ENCODE results near the gene ITPK1.

Gene ITPK1

DNA sequence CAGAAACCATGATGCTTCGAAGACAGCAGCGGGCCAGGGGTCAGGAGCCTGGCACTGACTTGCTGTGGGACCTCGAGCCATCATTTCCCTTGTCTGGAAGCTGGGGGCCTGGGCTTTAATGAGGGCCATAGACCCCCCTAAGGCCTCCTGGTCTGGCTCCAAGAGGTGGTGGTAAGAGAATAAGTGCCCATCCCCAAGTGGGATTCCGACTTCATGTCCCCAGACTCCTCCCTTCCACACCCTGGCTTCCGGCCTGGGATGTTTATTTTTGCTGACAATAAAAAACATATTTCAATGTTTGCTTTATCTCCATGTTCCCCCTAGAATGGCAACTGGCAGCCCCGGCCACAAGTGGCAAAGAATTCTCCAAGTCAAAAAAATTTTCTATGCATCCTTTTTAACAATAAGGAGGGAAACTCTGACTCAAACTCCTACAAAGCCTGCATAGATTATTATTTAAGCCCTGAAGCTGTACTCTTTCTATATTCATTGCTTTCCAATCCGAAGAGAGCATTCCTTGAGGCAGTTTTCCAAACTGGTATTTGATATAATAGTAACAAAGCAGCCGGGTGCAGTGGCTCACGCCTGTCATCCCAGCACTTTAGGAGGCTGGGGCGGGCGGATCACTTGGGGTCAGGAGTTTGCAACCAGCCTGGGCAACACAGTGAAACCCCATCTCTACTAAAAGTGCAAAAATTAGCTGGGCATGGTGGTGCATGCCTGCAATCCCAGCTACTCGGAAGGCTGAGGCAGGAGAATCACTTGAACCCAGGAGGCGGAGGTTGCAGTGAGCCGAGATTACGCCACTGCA lies 84.0 kb downstream of the ITPK1 start:
- Histone ChIP-seq H3K9ac (ENCODE audit: low read length) (no peak overlapping the region), H3K36me3 (ENCODE audit: control insufficient read depth, insufficient read depth, low read length) (no peaks in the 10 kb centered on the region), H3K4me1 (ENCODE audit: control insufficient read depth, insufficient read depth, low read length) (peaks cover 41% of the 10 kb centered on the region)

DNA sequence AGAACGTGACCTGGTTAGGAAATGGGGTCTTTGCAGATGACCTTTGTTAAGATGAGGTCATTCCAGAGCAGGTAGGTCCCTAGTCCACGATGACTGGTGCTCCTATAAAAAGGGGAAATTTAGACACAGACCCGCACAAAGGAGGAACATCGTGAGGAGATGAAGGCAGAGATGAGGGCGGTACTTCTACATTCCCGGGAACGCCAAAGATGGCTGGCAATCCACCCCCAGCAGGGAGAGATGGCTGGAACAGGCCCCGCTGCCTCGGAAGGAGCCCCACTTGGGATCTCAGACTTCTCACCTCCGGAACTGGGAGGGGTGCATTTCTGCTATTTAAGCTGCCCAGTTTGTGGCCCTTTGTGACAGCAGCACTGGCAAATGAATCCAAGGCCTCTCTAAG lies 85.0 kb downstream of the ITPK1 start:
- H3K4me1 ChIP-seq (ENCODE audit: control insufficient read depth, insufficient read depth, low read length), result peaks cover 32% of the 10 kb centered on the region
- H3K4me3 ChIP-seq (ENCODE audit: low read length), result no peak overlapping the region
- H3K27me3 ChIP-seq (ENCODE audit: control insufficient read depth, insufficient read depth, low read length), result no peaks in the 10 kb centered on the region

More for the DNA sequence above, 84.0 kb downstream of the ITPK1 start:
- Histone ChIP-seq H3K4me3 (ENCODE audit: low read length) (no peak overlapping the region), H3K9me3 (ENCODE audit: control insufficient read depth, low read length) (no peaks in the 10 kb centered on the region), H3K27me3 (ENCODE audit: control insufficient read depth, insufficient read depth, low read length) (no peaks in the 10 kb centered on the region)

GRCh38 chr14:93029911-93030508 lies 85.7 kb downstream of the ITPK1 start:
- peaks cover 32% of the 10 kb centered on the region for H3K4me1 ChIP-seq (ENCODE audit: control insufficient read depth, insufficient read depth, low read length)

More for the DNA sequence above, 85.0 kb downstream of the ITPK1 start:
- no peaks in the 10 kb centered on the region for H3K36me3 ChIP-seq (ENCODE audit: control insufficient read depth, insufficient read depth, low read length)
- H3K9ac ChIP-seq (ENCODE audit: low read length), result no peak overlapping the region
- H3K9me3 ChIP-seq (ENCODE audit: control insufficient read depth, low read length), result no peaks in the 10 kb centered on the region

DNA sequence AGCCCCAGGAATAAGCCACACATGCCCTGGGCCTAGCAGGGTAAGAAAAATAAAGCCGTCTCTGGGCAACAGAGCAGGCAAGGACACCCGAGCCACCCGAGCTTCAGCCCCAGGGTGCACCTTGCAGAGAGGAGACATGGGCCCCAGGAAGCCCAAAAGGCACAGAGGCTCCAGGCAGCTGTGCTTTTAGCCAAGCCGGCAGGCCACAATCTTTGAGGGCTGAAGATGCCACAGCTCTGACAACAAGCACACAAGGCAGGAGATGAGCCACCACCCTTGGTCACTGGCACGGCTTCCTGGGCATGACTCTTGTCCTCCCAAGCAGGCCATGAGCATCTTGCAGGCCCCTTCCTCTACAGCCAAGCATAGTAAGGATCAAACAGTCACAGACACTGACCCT lies 86.3 kb downstream of the ITPK1 start:
- Histone ChIP-seq H3K4me1 (ENCODE audit: control insufficient read depth, insufficient read depth, low read length) (peaks cover 26% of the 10 kb centered on the region), H3K36me3 (ENCODE audit: control insufficient read depth, insufficient read depth, low read length) (no peaks in the 10 kb centered on the region), H3K9ac (ENCODE audit: low read length) (no peak overlapping the region), H3K27me3 (ENCODE audit: control insufficient read depth, insufficient read depth, low read length) (no peaks in the 10 kb centered on the region), H3K9me3 (ENCODE audit: control insufficient read depth, low read length) (no peaks in the 10 kb centered on the region), H3K4me3 (ENCODE audit: low read length) (no peak overlapping the region)

More at GRCh38 chr14:93029911-93030508, 85.7 kb downstream of the ITPK1 start:
- Histone ChIP-seq H3K27me3 (ENCODE audit: control insufficient read depth, insufficient read depth, low read length) (no peaks in the 10 kb centered on the region), H3K9me3 (ENCODE audit: control insufficient read depth, low read length) (no peaks in the 10 kb centered on the region), H3K9ac (ENCODE audit: low read length) (no peak overlapping the region), H3K36me3 (ENCODE audit: control insufficient read depth, insufficient read depth, low read length) (no peaks in the 10 kb centered on the region), H3K4me3 (ENCODE audit: low read length) (no peak overlapping the region)

DNA sequence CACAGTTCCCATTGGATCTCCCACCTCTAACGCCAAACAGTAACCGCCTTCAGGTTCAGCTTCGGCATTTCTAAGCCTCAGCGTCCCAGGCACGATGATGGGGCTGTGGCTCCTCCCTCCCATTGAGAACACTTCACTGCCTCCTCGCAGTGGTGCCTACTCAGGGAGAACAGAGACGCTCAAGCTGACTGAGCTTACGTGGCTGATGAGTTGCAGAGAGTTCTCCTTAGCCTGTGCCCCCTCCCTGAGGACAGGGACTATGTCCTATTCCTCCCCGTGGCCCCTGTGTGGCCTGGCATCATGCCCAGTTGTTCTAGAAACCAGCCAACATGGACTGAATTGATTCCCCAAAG lies 87.0 kb downstream of the ITPK1 start:
- Histone ChIP-seq H3K36me3 (ENCODE audit: control insufficient read depth, insufficient read depth, low read length) (no peaks in the 10 kb centered on the region), H3K27me3 (ENCODE audit: control insufficient read depth, insufficient read depth, low read length) (no peaks in the 10 kb centered on the region), H3K4me1 (ENCODE audit: control insufficient read depth, insufficient read depth, low read length) (peaks cover 26% of the 10 kb centered on the region), H3K4me3 (ENCODE audit: low read length) (no peak overlapping the region), H3K9me3 (ENCODE audit: control insufficient read depth, low read length) (no peaks in the 10 kb centered on the region), H3K9ac (ENCODE audit: low read length) (no peak overlapping the region)

GRCh38 chr14:93027810-93028723 lies 87.7 kb downstream of the ITPK1 start:
- Histone ChIP-seq H3K4me3 (ENCODE audit: low read length) (no peak overlapping the region), H3K4me1 (ENCODE audit: control insufficient read depth, insufficient read depth, low read length) (peaks cover 24% of the 10 kb centered on the region), H3K27me3 (ENCODE audit: control insufficient read depth, insufficient read depth, low read length) (no peaks in the 10 kb centered on the region), H3K36me3 (ENCODE audit: control insufficient read depth, insufficient read depth, low read length) (no peaks in the 10 kb centered on the region), H3K9me3 (ENCODE audit: control insufficient read depth, low read length) (no peaks in the 10 kb centered on the region), H3K9ac (ENCODE audit: low read length) (no peak overlapping the region)

- Histone ChIP-seq H3K27me3 (ENCODE audit: control insufficient read depth, insufficient read depth, low read length) (no peaks in the 10 kb centered on the region), H3K9me3 (ENCODE audit: control insufficient read depth, low read length) (no peaks in the 10 kb centered on the region), H3K9ac (ENCODE audit: low read length) (no peak overlapping the region), H3K4me1 (ENCODE audit: control insufficient read depth, insufficient read depth, low read length) (peaks cover 11% of the 10 kb centered on the region), H3K4me3 (ENCODE audit: low read length) (no peak overlapping the region), H3K36me3 (ENCODE audit: control insufficient read depth, insufficient read depth, low read length) (no peaks in the 10 kb centered on the region)
Observed at GRCh38 chr14:93026339-93026738, 89.4 kb downstream of the ITPK1 start.

DNA sequence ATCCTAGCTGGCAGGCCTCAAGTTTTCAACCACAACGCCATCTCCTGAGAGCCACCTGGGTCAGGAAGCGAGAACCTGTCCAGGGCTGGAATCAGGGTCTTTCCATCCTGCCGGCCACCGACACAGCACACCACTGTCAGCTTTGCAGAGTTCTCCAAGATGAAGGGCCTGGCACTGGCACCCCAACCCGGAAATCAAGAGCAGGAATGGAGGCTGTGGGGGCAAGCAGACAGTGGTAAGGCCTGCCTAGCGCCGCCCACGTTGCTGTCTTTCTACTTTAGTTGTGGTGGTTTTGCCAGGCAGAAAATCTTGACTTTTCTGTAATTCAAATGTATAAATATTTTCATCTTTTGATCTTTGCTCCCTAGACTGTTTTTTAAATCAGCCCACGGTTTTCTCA lies 90.7 kb downstream of the ITPK1 start:
- Histone ChIP-seq H3K9ac (ENCODE audit: low read length) (no peak overlapping the region), H3K36me3 (ENCODE audit: control insufficient read depth, insufficient read depth, low read length) (no peaks in the 10 kb centered on the region), H3K4me3 (ENCODE audit: low read length) (no peak overlapping the region), H3K9me3 (ENCODE audit: control insufficient read depth, low read length) (no peaks in the 10 kb centered on the region), H3K4me1 (ENCODE audit: control insufficient read depth, insufficient read depth, low read length) (peaks cover 10% of the 10 kb centered on the region), H3K27me3 (ENCODE audit: control insufficient read depth, insufficient read depth, low read length) (no peaks in the 10 kb centered on the region)

DNA sequence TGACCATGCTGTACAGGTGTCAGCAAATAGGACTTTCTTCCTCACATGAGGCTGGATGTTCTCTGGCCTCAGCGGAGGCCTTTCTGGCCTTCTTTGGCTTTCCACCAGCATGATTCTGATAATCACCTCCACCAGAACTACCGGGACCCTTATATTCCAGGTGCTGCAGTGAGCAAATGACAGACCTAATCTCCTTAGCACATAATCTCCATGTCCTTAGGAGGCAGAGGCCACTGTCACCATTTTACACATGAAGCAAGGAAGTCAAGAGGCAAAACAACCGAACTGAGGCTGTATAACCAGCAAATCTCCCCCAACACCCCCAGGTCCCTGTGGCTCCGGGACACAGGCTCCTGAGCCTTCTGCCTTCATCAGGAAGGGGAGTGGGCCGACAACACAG lies 91.2 kb downstream of the ITPK1 start:
- peaks cover 16% of the 10 kb centered on the region for H3K4me1 ChIP-seq (ENCODE audit: control insufficient read depth, insufficient read depth, low read length)

DNA sequence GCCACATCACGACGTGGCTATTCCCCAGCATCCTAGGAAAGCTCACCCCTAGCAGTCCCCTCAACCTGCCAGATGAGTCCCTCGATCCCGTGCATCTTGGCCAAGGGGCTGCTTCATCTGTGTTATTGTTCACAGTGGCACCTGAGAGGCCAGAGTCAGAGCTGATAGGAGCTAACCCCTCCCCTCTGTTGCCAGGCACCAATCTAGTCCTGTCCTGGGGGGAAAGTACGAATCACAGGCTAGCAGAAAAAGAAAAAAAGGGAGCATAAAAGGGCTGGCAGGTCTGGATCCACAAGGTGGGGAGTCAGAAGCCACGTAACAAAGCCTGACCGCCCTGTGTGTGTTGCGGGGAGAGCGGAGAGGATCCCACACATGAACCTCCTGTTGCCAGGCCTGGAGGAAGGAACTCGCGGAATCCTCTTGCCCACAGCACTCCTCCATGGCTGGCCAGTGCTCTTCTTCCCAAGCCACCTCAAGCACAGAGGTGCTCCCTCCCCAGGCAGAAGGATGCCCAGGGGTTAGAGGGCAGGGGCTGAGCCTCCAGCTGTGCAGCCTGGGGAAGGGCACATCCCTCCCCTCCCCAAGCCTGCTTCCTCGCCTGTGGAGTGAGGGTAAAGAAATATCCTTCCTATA lies 91.8 kb downstream of the ITPK1 start:
- peaks cover 17% of the 10 kb centered on the region for H3K4me1 ChIP-seq (ENCODE audit: control insufficient read depth, insufficient read depth, low read length)
- no peaks in the 10 kb centered on the region for H3K27me3 ChIP-seq (ENCODE audit: control insufficient read depth, insufficient read depth, low read length)
- no peaks in the 10 kb centered on the region for H3K36me3 ChIP-seq (ENCODE audit: control insufficient read depth, insufficient read depth, low read length)
- H3K4me3 ChIP-seq (ENCODE audit: low read length), result no peak overlapping the region
- no peaks in the 10 kb centered on the region for H3K9me3 ChIP-seq (ENCODE audit: control insufficient read depth, low read length)
- H3K9ac ChIP-seq (ENCODE audit: low read length), result no peak overlapping the region

More for the DNA sequence above, 91.2 kb downstream of the ITPK1 start:
- no peaks in the 10 kb centered on the region for H3K9me3 ChIP-seq (ENCODE audit: control insufficient read depth, low read length)
- no peak overlapping the region for H3K9ac ChIP-seq (ENCODE audit: low read length)
- H3K36me3 ChIP-seq (ENCODE audit: control insufficient read depth, insufficient read depth, low read length), result no peaks in the 10 kb centered on the region
- no peak overlapping the region for H3K4me3 ChIP-seq (ENCODE audit: low read length)
- no peaks in the 10 kb centered on the region for H3K27me3 ChIP-seq (ENCODE audit: control insufficient read depth, insufficient read depth, low read length)

GRCh38 chr14:93023039-93023438 lies 92.7 kb downstream of the ITPK1 start:
- H3K4me3 ChIP-seq (ENCODE audit: low read length), result no peak overlapping the region
- H3K9me3 ChIP-seq (ENCODE audit: control insufficient read depth, low read length), result no peaks in the 10 kb centered on the region
- H3K36me3 ChIP-seq (ENCODE audit: control insufficient read depth, insufficient read depth, low read length), result no peaks in the 10 kb centered on the region
- H3K27me3 ChIP-seq (ENCODE audit: control insufficient read depth, insufficient read depth, low read length), result no peaks in the 10 kb centered on the region
- no peak overlapping the region for H3K9ac ChIP-seq (ENCODE audit: low read length)
- H3K4me1 ChIP-seq (ENCODE audit: control insufficient read depth, insufficient read depth, low read length), result peaks cover 17% of the 10 kb centered on the region
